Measurements from ENCODE around the gene RECK.

RECK gene

DNA sequence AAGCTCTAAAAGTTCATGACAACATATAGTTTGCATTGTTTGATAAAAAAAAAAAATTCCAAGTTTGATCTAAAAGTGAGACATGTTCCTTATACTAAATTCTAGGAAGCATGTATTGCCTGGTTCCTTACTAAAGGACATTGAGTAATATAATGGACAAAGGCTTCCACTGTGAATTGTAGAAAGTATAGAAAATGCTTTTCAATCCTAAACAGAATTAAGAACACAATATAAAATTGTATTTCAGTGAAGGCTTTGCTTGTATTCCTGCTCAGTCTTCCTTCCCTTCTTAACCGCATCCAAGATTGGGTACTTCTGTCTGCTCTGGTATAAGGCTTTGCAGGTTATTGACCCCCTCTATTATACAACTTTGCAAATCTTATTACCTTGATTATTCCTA is 2.4 kb downstream of the RECK start:
- TF ChIP-seq FOXP2 (optimal IDR thresholded peaks at IDR 0.05; ENCODE audit: borderline replicate concordance, extremely low read depth, extremely low read length, insufficient read depth) (no peak), SIN3A (IDR thresholded peaks at IDR 0.05; ENCODE audit: borderline replicate concordance, insufficient read depth, low read length) (no peak), TAF1 (IDR thresholded peaks at IDR 0.05; ENCODE audit: borderline replicate concordance, insufficient read depth, low read length) (no peak), POLR2AphosphoS5 (IDR thresholded peaks at IDR 0.05; ENCODE audit: low read depth, low read length) (no peak)
- TF ChIP-seq, protein P1, sequence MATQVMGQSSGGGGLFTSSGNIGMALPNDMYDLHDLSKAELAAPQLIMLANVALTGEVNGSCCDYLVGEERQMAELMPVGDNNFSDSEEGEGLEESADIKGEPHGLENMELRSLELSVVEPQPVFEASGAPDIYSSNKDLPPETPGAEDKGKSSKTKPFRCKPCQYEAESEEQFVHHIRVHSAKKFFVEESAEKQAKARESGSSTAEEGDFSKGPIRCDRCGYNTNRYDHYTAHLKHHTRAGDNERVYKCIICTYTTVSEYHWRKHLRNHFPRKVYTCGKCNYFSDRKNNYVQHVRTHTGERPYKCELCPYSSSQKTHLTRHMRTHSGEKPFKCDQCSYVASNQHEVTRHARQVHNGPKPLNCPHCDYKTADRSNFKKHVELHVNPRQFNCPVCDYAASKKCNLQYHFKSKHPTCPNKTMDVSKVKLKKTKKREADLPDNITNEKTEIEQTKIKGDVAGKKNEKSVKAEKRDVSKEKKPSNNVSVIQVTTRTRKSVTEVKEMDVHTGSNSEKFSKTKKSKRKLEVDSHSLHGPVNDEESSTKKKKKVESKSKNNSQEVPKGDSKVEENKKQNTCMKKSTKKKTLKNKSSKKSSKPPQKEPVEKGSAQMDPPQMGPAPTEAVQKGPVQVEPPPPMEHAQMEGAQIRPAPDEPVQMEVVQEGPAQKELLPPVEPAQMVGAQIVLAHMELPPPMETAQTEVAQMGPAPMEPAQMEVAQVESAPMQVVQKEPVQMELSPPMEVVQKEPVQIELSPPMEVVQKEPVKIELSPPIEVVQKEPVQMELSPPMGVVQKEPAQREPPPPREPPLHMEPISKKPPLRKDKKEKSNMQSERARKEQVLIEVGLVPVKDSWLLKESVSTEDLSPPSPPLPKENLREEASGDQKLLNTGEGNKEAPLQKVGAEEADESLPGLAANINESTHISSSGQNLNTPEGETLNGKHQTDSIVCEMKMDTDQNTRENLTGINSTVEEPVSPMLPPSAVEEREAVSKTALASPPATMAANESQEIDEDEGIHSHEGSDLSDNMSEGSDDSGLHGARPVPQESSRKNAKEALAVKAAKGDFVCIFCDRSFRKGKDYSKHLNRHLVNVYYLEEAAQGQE (IDR thresholded peaks at IDR 0.05; ENCODE audit: insufficient read depth in 1 of 2, low read depth in 2 of 2, low read length in 2 of 2): no peak

DNA sequence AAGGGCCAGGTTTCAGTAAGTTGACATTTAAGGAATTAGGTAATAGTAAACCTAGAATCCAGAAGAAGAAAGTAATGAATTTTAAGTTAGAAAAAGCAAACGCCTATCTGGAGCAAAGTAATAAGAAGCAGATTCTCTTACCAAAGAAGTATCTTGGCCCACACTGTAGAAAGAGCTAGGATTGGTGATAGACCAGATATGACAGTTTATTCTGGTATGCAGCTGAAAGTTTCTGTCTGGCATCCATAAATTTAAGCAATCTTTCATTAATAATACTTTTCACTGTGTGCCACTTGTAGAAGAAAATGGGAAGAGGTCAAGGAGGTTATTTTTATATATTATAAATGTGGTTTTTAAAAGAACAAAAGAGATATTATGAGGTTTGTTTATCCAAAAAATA is 3.0 kb downstream of the RECK start:
- TF ChIP-seq, protein P1 (IDR thresholded peaks at IDR 0.05; ENCODE audit: insufficient read depth in 1 of 2, low read depth in 2 of 2, low read length in 2 of 2): no peak
- no peak for TF ChIP-seq FOXP2 (optimal IDR thresholded peaks at IDR 0.05; ENCODE audit: borderline replicate concordance, extremely low read depth, extremely low read length, insufficient read depth)
- TF ChIP-seq TAF1 (IDR thresholded peaks at IDR 0.05; ENCODE audit: borderline replicate concordance, insufficient read depth, low read length): no peak
- no peak for TF ChIP-seq POLR2AphosphoS5 (IDR thresholded peaks at IDR 0.05; ENCODE audit: low read depth, low read length)
- no peak for TF ChIP-seq SIN3A (IDR thresholded peaks at IDR 0.05; ENCODE audit: borderline replicate concordance, insufficient read depth, low read length)

DNA sequence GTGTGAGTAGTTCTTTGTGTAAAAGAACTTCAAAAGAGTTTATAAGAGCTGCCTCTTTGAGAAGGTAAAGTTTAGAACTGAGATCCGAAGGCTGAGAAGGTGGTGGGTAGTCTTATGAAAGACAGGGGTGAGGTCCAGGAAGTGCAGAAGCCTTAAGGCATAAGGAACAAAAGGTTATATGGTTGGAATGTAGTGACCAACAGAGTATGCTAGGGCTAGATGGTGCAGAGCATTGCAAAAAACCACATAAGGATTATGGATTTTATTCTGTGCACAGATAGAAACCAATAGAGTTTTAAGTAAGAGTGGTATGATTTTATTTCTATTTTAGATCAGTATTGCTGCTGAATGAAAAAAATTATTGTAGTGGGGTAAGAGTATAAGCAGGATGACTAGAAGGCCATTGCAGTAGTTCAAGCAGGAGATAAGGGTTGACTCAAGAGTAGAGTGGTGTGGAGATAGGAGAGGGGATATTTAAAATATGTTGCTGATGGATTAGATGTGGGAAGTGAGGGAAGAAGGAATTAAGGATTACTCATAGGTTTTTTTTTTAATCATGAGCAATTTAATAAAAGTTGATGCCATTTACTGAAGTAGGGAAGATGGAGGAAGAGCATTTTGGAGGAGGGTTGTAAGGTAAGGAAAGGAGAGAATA is 3.7 kb downstream of the RECK start:
- TF ChIP-seq POLR2AphosphoS5 (IDR thresholded peaks at IDR 0.05; ENCODE audit: low read depth, low read length) (no peak), FOXP2 (optimal IDR thresholded peaks at IDR 0.05; ENCODE audit: borderline replicate concordance, extremely low read depth, extremely low read length, insufficient read depth) (no peak), TAF1 (IDR thresholded peaks at IDR 0.05; ENCODE audit: borderline replicate concordance, insufficient read depth, low read length) (no peak), SIN3A (IDR thresholded peaks at IDR 0.05; ENCODE audit: borderline replicate concordance, insufficient read depth, low read length) (no peak)
- TF ChIP-seq, protein P1 (IDR thresholded peaks at IDR 0.05; ENCODE audit: insufficient read depth in 1 of 2, low read depth in 2 of 2, low read length in 2 of 2): no peak

DNA sequence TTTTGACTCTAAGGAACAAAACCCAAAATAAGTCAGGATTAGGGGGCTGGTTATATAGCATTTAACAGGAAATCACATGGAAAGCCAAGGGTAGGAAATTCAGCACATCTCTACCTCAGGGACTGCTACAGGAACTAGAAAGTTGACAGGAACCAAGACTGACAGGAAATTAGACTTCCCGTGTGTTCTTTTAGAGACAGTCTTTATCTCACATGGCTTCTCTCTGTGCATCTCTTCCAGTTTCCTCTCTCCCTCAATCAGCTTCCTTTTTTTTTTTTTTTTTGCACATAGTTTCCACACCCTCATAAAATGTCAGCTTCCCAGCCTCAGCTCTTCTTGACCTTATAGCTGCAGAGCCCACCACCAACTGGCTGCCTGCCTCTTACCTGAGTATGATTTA is 4.8 kb downstream of the RECK start:
- TF ChIP-seq, protein P1 (IDR thresholded peaks at IDR 0.05; ENCODE audit: insufficient read depth in 1 of 2, low read depth in 2 of 2, low read length in 2 of 2): no peak
- TF ChIP-seq TAF1 (IDR thresholded peaks at IDR 0.05; ENCODE audit: borderline replicate concordance, insufficient read depth, low read length): no peak
- no peak for TF ChIP-seq SIN3A (IDR thresholded peaks at IDR 0.05; ENCODE audit: borderline replicate concordance, insufficient read depth, low read length)
- no peak for TF ChIP-seq POLR2AphosphoS5 (IDR thresholded peaks at IDR 0.05; ENCODE audit: low read depth, low read length)
- TF ChIP-seq FOXP2 (optimal IDR thresholded peaks at IDR 0.05; ENCODE audit: borderline replicate concordance, extremely low read depth, extremely low read length, insufficient read depth): no peak

Measured in PFSK-1 (cell line).